GM12878 (cell line): ENCODE data around the gene ESRP2. TPM values are rescaled to one million over a fixed set of nuclear protein-coding genes. Genes with fewer than 3 reads are reported as not detected.

ENCODE experiments used
- ATAC-seq: fragments of 200-7000 bp; cut with Tn5 transposase; 3 replicates; pipeline ENCODE4 v1.9.1; 2020; ENCODE audit warnings: mild to moderate bottlenecking, moderate library complexity
- Bru-seq: library from RNA; stranded (reverse); fragments of 400-500 nt; gene quantifications from one replicate; lab custom pipeline; 2021; lab: Mats Ljungman, UMichigan
- BruChase-seq, 2 experiments: library from RNA; stranded (reverse); fragments of 400-500 nt; gene quantifications; one replicate each; lab custom pipeline; 2021; lab: Mats Ljungman, UMichigan
- BruUV-seq: library from RNA; stranded (reverse); fragments of 400-500 nt; replicated peaks from 2 replicates; lab custom pipeline; 2021; lab: Mats Ljungman, UMichigan
- CTCF ChIA-PET: fragments of 300-600 bp; sonication (Branson Sonifier 250); formaldehyde crosslinking; extraction: SDS; loops from one replicate; lab custom pipeline; 2021; ENCODE audit warnings: inconsistent platforms; lab: Yijun Ruan, JAX
- POLR2A ChIA-PET: fragments of 350-600 bp; formaldehyde crosslinking; extraction: SDS; loops from one replicate; lab custom pipeline; 2021; ENCODE audit warnings: inconsistent platforms; lab: Charles Lee
- RAD21 ChIA-PET: fragments of 300-600 bp; sonication (Branson Sonifier 250); formaldehyde crosslinking; loops from one replicate; lab custom pipeline; 2023; ENCODE audit warnings: antibody characterized with exemption; ENCODE audit not compliant: unreplicated experiment; lab: Charles Lee
- SMC1A ChIA-PET: fragments of 300-600 bp; sonication (Branson Sonifier 250); formaldehyde crosslinking; loops from one replicate; lab custom pipeline; 2023; ENCODE audit not compliant: unreplicated experiment, uncharacterized antibody; lab: Charles Lee
- DNase-seq: peaks from one replicate; pipeline ENCODE4 v3.0.0-alpha.2; 2011; ENCODE audit warnings: low read depth, low spot score
- FAIRE-seq: peaks from 3 replicates; lab custom pipeline; 2011; peaks lifted over from hg19 to GRCh38; lab: Jason Lieb, UNC
- H2AFZ ChIP-seq: 2 replicates; pipeline ENCODE4 v1.6.0; 2011; ENCODE audit warnings: low read depth, low read length, control low read depth; ENCODE audit not compliant: control insufficient read depth
- H3K27ac ChIP-seq: 2 replicates; pipeline ENCODE4 v1.5.1; 2011; ENCODE audit warnings: control low read depth; ENCODE audit not compliant: control insufficient read depth, insufficient read depth
- H3K27me3 ChIP-seq, 2 experiments: replicated peaks in 1 of 2; 2 replicates each; pipeline versions ENCODE4 v1.6.0 to v1.6.1; 2011; ENCODE audit warnings: low read length in 1 of 2; ENCODE audit not compliant: control insufficient read depth in 2 of 2, insufficient read depth in 2 of 2
- H3K36me3 ChIP-seq, 2 experiments: 2 replicates each; pipeline ENCODE4 v1.5.1; 2011; ENCODE audit warnings: low read length in 1 of 2; ENCODE audit not compliant: control insufficient read depth in 2 of 2, insufficient read depth in 2 of 2
- H3K4me1 ChIP-seq: 2 replicates; pipeline ENCODE4 v1.6.1; 2011; ENCODE audit warnings: mild to moderate bottlenecking, low read length, moderate library complexity, mixed read lengths; ENCODE audit not compliant: control insufficient read depth, insufficient read depth
- H3K4me2 ChIP-seq: 2 replicates; pipeline ENCODE4 v1.6.0; 2011; ENCODE audit warnings: control low read depth; ENCODE audit not compliant: control insufficient read depth, insufficient read depth
- H3K4me3 ChIP-seq: fragments of 200-600 bp; sonication (generic); 2 replicates; pipeline ENCODE4 v1.5.1; 2016
- H3K79me2 ChIP-seq: 2 replicates; pipeline ENCODE4 v1.6.0; 2011; ENCODE audit warnings: low read length; ENCODE audit not compliant: control insufficient read depth, insufficient read depth
- H3K9ac ChIP-seq: 2 replicates; pipeline ENCODE4 v1.8.0; 2011; ENCODE audit warnings: low read length, control low read depth, mixed read lengths; ENCODE audit not compliant: control insufficient read depth, insufficient read depth
- H3K9me3 ChIP-seq: replicated peaks from 3 replicates; pipeline ENCODE4 v1.5.1; 2011; ENCODE audit warnings: mild to moderate bottlenecking, low read length; ENCODE audit not compliant: control insufficient read depth, insufficient read depth
- H4K20me1 ChIP-seq: 2 replicates; pipeline ENCODE4 v1.6.0; 2011; ENCODE audit not compliant: control insufficient read depth, insufficient read depth
- IRF4 ChIP-seq: IDR thresholded peaks from 2 replicates; pipeline ENCODE4 v1.6.1; 2011; ENCODE audit warnings: low read depth, low read length
- NR2C2 ChIP-seq: IDR thresholded peaks from 2 replicates; pipeline ENCODE4 v1.6.1; 2011; ENCODE audit warnings: borderline replicate concordance, low read depth; ENCODE audit not compliant: control insufficient read depth, insufficient read length
- WGBS: methylation state at CpG from one replicate; pipeline ENCODE4 v1.1.6; 2016; ENCODE audit warnings: low lambda C conversion rate; ENCODE audit not compliant: insufficient replicate concordance, insufficient coverage; ENCODE audit errors: missing lambda C conversion rate; 5-methylcytosine and 5-hydroxymethylcytosine counted together
- in situ Hi-C: fragments of 300-500 bp; cut with MboI; formaldehyde crosslinking; loops from 9 replicates; pipeline ENCODE4 v1.14.3; 2018; ENCODE audit warnings: mixed read lengths
- intact Hi-C: fragments of 100-400 bp; cut with micrococcal nuclease; formaldehyde crosslinking; loops from one replicate; pipeline ENCODE4 v1.14.2; 2022; ENCODE audit not compliant: unreplicated experiment
- long read RNA-seq, 2 experiments: library from polyadenylated mRNA; unstranded; transcript quantifications; one replicate each; pipeline ENCODE4 v2.0.0, GENCODE V29; 2019 to 2020
- polyA minus RNA-seq, 3 experiments: library from RNA; depleted of rRNA, polyadenylated mRNA; stranded (reverse); fragments of >200 nt; gene quantifications; 2 replicates each; pipeline ENCODE4 v1.2.3, GENCODE V29; 2011
- polyA plus RNA-seq, 11 experiments: library from polyadenylated mRNA; depleted of rRNA in 4 of 11; unstranded in 6 of 11; stranded (reverse) in 5 of 11; fragments of >200 nt; fragmentation: Nextera tagmentation in 4 of 11; fragmentation: Illumina TruSeq in 1 of 11; extraction: Ambion mirVana in 4 of 11; extraction: Trizol in 1 of 11; gene quantifications; 1 replicate in 1 of 11; 2 replicates in 10 of 11; pipeline versions ENCODE4 v1.2.1 to v1.2.3, GENCODE V29; 2011 to 2016; ENCODE audit warnings: inconsistent platforms in 2 of 11, missing spikeins in 2 of 11, low read depth in 1 of 11
- total RNA-seq, 4 experiments: library from RNA; depleted of rRNA in 3 of 4; stranded (reverse); fragments of >200 nt in 3 of 4; fragmentation: Illumina TruSeq in 1 of 4; extraction: Trizol in 1 of 4; gene quantifications; 2 replicates each; pipeline versions ENCODE4 v1.2.1 to v1.2.3, GENCODE V29; 2013 to 2021
- TF ChIP-seq, protein P1 (sequence below): fragments of 450-650 bp; IDR thresholded peaks from 2 replicates; pipeline ENCODE4 v1.6.1; 2017; ENCODE audit warnings: antibody characterized with exemption, mild to moderate bottlenecking, moderate library complexity

ESRP2 gene
- not detected in 2 replicates for total RNA-seq (2013; cell fraction: nucleolus; rRNA removed)
- total RNA-seq (2014; rRNA removed) (0.11 TPM in 1 of 2 replicates, not detected in the other), total RNA-seq (2014; rRNA removed; fragmentation: Illumina TruSeq; extraction: Trizol) (0.04 TPM in 1 of 2 replicates, not detected in the other), total RNA-seq (2021) (0.08 and 0.29 TPM in 2 replicates), polyA plus RNA-seq (2011; rRNA removed) (not detected in 2 replicates), polyA plus RNA-seq (2014; fragmentation: Illumina TruSeq; extraction: Trizol) (0.06 TPM in 1 of 2 replicates, not detected in the other), polyA plus RNA-seq (2014; fragmentation: Nextera tagmentation; extraction: Ambion mirVana) (under 1 TPM in 1 of 2 experiments, not detected in 1; 0.08 TPM), polyA plus RNA-seq (2014; rRNA removed) (0.13 and 0.23 TPM in 2 replicates), polyA plus RNA-seq (2016; fragmentation: Nextera tagmentation; extraction: Ambion mirVana) (under 1 TPM; 0.12 to 0.64 TPM), polyA minus RNA-seq (2011; rRNA and poly(A)+ RNA removed) (0.10 TPM in 1 of 2 replicates, not detected in the other), Bru-seq, nascent RNA (percentile 18 among the genes with signal in this experiment), BruChase-seq, experiment 1, labeled RNA remaining after a 6-hour chase (percentile 23 among the genes with signal in this experiment), BruChase-seq, experiment 2, labeled RNA remaining after a 2-hour chase (percentile 25 among the genes with signal in this experiment)
- polyA plus RNA-seq (2011; ENCODE audit: low read depth): not detected
- polyA plus RNA-seq (2011; cell fraction: cytosol; rRNA removed): not detected in 2 replicates
- polyA plus RNA-seq (2011; cell fraction: nucleus; rRNA removed): 0.03 and 0.18 TPM in 2 replicates
- 0.10 and 0.42 TPM in 2 replicates for polyA plus RNA-seq (2012)
- polyA minus RNA-seq (2011; cell fraction: cytosol; rRNA and poly(A)+ RNA removed): 1.0 TPM in 1 of 2 replicates, not detected in the other
- 0.36 and 0.38 TPM in 2 replicates for polyA minus RNA-seq (2011; cell fraction: nucleus; rRNA and poly(A)+ RNA removed)
- long read RNA-seq, experiment 1: 0 reads
- long read RNA-seq, experiment 2: 0 reads

DNA sequence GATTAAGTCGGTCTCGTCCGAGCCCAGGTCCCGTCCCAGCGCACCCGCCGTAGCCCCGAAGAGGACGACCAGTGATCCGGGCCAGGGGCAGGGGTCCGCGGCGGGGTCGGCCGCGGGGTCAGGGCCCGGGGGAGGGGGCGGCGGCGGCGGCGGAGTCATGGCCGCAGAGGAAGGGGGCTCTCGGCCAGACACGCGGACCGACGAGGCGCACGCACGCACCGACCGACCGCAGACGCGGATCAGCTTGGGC is at the start of gene ESRP2:
ESRP2 (minus strand) TSS at position 241 of the 250 bp plus-strand sequence; CDS start at position 159, 82 bp downstream.
- Histone ChIP-seq H3K36me3 (no peaks in the 10 kb centered on the region), H3K27ac (peak within 1 kb of the TSS; percentile 14; the same call in 1 of the 2 replicates), H3K4me2 (peak within 1 kb of the TSS; percentile 98), H3K79me2 (no peaks in the 10 kb centered on the region), H3K27me3 (no peaks in the 10 kb centered on the region), H4K20me1 (no peaks in the 10 kb centered on the region), H2AFZ (peak within 1 kb of the TSS; percentile 97), H3K9ac (peak within 1 kb of the TSS; percentile 68), H3K9me3 (no peaks in the 10 kb centered on the region)
- RAD21 ChIA-PET: no interaction called here
- in situ Hi-C loops (no loop called here), intact Hi-C loops (no loop called here)
- WGBS: 21% methylated on average over 23 of the region's 36 CpGs
- BruUV-seq: no TSS peak
- ATAC-seq (no peak), DNase-seq (no peak), FAIRE-seq (no peak)
- SMC1A ChIA-PET: no interaction called here
- CTCF ChIA-PET: no interaction called here
- POLR2A ChIA-PET: interaction anchor here (0.6 to 1.0 kb wide), 2 partner anchors 9 to 487 kb away, joined by 3 read pairs; no protein-coding TSS in a partner anchor
- TF ChIP-seq, protein P1, sequence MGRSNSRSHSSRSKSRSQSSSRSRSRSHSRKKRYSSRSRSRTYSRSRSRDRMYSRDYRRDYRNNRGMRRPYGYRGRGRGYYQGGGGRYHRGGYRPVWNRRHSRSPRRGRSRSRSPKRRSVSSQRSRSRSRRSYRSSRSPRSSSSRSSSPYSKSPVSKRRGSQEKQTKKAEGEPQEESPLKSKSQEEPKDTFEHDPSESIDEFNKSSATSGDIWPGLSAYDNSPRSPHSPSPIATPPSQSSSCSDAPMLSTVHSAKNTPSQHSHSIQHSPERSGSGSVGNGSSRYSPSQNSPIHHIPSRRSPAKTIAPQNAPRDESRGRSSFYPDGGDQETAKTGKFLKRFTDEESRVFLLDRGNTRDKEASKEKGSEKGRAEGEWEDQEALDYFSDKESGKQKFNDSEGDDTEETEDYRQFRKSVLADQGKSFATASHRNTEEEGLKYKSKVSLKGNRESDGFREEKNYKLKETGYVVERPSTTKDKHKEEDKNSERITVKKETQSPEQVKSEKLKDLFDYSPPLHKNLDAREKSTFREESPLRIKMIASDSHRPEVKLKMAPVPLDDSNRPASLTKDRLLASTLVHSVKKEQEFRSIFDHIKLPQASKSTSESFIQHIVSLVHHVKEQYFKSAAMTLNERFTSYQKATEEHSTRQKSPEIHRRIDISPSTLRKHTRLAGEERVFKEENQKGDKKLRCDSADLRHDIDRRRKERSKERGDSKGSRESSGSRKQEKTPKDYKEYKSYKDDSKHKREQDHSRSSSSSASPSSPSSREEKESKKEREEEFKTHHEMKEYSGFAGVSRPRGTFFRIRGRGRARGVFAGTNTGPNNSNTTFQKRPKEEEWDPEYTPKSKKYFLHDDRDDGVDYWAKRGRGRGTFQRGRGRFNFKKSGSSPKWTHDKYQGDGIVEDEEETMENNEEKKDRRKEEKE: no peak
- TF ChIP-seq IRF4 (no peak), NR2C2 (no peak)
- TF ChIP-seq, all 136 proteins: peak for 0
- Histone ChIP-seq H3K4me1 (peaks cover 11% of the 10 kb centered on the region), H3K4me3 (peak within 1 kb of the TSS; percentile 62)
